Chondrocyte (in vitro differentiated cells): Measurements from ENCODE around the gene HELZ. TPM values are rescaled to one million over a fixed set of nuclear protein-coding genes. Genes with fewer than 3 reads are reported as not detected.

Source experiments
- DNase-seq: peaks from one replicate; pipeline ENCODE4 v3.0.0; 2021; ENCODE audit warnings: mixed read lengths, low spot score
- H3K27ac Mint-ChIP-seq: one replicate; pipeline ENCODE4 v1.8.0; 2021; ENCODE audit warnings: mild to moderate bottlenecking, moderate library complexity, mixed read lengths; ENCODE audit not compliant: unreplicated experiment
- H3K27me3 Mint-ChIP-seq: 2 replicates; pipeline ENCODE4 v1.8.0; 2021; ENCODE audit warnings: low read depth, mixed read lengths
- H3K36me3 Mint-ChIP-seq: 2 replicates; pipeline ENCODE4 v1.8.0; 2021; ENCODE audit warnings: low read depth, mixed read lengths
- H3K4me1 Mint-ChIP-seq: 2 replicates; pipeline ENCODE4 v1.8.0; 2021; ENCODE audit warnings: low read depth, mild to moderate bottlenecking, mixed read lengths
- H3K4me3 Mint-ChIP-seq: one replicate; pipeline ENCODE4 v1.8.0; 2021; ENCODE audit warnings: mild to moderate bottlenecking, moderate library complexity, mixed read lengths; ENCODE audit not compliant: unreplicated experiment
- H3K9me3 Mint-ChIP-seq: 2 replicates; pipeline ENCODE4 v1.8.0; 2021; ENCODE audit warnings: low read depth, mixed read lengths
- total RNA-seq: library from RNA; stranded (reverse); gene quantifications from 3 replicates; pipeline ENCODE4 v1.2.1, GENCODE V29; 2021
- TF ChIP-seq, protein P1 (sequence below): fragments of 200-600 bp; sonication (generic); IDR thresholded peaks from 2 replicates; pipeline ENCODE4 v1.5.0; 2021; ENCODE audit warnings: antibody characterized with exemption, mild to moderate bottlenecking, moderate library complexity

The HELZ gene
- total RNA-seq, 1 donor from 2014 or later: 55.8 TPM

DNA sequence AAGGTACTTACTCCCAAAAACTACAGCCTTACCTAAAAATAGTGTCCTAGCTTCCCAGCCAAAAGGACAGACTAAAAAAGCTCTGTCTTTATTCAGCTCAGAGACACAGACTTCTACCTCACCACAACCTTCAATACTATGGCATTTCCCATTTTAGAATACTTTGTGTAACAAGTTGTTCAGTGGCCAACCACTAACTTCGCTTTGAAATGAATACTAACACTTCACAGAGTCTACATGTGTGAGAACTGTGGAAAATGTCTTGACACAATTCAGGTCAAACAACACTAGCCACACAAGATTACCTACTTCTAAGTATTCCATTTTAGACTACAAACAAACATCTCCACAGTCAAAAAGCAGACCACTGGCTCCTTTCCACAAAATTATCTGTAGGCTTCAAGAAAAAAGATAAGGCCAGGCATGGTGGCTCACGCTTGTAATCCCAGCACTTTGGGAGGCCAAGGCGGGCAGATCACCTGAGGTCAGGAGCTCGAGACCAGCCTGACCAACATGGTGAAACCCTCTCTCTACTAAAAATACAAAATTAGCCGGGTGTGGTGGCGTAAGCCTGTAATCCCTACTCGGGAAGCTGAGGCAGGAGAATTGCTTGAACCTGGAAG is 3.2 kb downstream of the HELZ start:
- H3K9me3 Mint-ChIP-seq: no peaks in the 10 kb centered on the region
- DNase-seq: no peak
- no peaks in the 10 kb centered on the region for H3K27me3 Mint-ChIP-seq
- H3K4me3 Mint-ChIP-seq: no peak overlapping the region
- peaks cover 9% of the 10 kb centered on the region for H3K36me3 Mint-ChIP-seq
- TF ChIP-seq, protein P1, sequence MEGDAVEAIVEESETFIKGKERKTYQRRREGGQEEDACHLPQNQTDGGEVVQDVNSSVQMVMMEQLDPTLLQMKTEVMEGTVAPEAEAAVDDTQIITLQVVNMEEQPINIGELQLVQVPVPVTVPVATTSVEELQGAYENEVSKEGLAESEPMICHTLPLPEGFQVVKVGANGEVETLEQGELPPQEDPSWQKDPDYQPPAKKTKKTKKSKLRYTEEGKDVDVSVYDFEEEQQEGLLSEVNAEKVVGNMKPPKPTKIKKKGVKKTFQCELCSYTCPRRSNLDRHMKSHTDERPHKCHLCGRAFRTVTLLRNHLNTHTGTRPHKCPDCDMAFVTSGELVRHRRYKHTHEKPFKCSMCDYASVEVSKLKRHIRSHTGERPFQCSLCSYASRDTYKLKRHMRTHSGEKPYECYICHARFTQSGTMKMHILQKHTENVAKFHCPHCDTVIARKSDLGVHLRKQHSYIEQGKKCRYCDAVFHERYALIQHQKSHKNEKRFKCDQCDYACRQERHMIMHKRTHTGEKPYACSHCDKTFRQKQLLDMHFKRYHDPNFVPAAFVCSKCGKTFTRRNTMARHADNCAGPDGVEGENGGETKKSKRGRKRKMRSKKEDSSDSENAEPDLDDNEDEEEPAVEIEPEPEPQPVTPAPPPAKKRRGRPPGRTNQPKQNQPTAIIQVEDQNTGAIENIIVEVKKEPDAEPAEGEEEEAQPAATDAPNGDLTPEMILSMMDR: no peak
- peak overlapping the region; percentile 30 for H3K27ac Mint-ChIP-seq
- H3K4me1 Mint-ChIP-seq: peaks cover 56% of the 10 kb centered on the region

DNA sequence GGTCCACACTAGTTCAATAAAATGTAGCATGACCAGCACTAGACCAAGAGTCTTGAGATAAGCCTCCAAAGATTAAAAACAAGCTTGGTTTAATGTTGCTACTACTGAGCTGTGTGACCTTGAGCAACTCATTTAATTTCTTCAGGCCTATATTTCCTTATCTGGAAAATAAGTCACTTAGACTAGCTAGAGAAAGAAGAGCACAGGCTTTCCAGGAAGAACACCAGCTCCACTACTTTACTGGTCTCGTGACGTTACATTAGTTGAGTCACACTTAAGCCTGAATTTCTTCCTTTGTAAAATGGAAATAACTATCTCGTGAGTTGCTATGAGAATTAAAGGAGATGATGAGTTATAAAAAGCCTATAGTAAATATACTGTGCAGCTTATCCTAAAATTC is 5.4 kb downstream of the HELZ start:
- Mint-ChIP-seq H3K9me3 (no peaks in the 10 kb centered on the region), H3K4me3 (no peak overlapping the region), H3K27me3 (no peaks in the 10 kb centered on the region), H3K36me3 (peaks cover 16% of the 10 kb centered on the region), H3K27ac (no peak overlapping the region), H3K4me1 (peaks cover 51% of the 10 kb centered on the region)
- TF ChIP-seq, protein P1: no peak
- DNase-seq: no peak

DNA sequence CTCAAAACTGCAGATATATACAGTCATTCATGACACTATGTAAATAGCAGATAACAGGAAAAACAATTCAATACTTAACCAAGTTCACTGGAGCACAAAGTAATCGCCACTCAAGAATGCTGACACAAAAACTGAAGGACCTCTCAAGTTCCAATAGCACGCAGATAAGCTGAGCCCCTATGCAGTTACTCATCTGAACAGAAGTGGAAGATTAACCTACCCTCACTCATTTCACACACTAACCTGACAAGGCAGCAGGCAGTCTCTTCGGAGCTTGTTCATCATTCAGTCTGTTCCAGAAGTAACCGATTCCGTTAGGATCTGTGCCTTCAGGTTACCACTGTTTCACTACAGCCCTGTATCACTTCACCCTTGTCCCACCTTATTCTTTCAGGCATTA is 6.0 kb downstream of the HELZ start:
- H3K36me3 Mint-ChIP-seq: peaks cover 19% of the 10 kb centered on the region
- TF ChIP-seq, protein P1: no peak
- peaks cover 48% of the 10 kb centered on the region for H3K4me1 Mint-ChIP-seq
- no peaks in the 10 kb centered on the region for H3K9me3 Mint-ChIP-seq
- no peak for DNase-seq
- H3K27me3 Mint-ChIP-seq: no peaks in the 10 kb centered on the region
- H3K4me3 Mint-ChIP-seq: no peak overlapping the region
- peak overlapping the region; percentile 3 for H3K27ac Mint-ChIP-seq

DNA sequence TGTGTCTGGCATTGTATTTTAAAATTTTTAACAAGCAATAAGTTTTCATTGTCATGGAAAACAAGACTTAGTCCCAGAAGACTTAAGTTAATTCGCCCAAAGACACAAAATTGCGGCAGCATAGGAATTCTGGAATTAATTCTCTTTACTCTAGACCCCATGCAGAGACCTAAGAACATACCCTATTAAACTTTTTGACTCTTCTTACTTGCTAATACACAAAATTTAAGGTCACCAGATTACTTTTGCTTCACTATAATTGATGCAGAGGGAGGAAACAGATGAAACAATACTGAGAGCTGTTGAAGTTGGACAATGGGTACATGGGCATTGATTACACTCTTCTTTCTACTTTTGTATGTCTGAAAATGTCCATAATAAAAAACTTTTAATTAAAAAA is 12.6 kb downstream of the HELZ start:
- Mint-ChIP-seq H3K4me3 (no peak overlapping the region), H3K36me3 (peaks cover 21% of the 10 kb centered on the region), H3K27me3 (no peaks in the 10 kb centered on the region), H3K9me3 (no peaks in the 10 kb centered on the region), H3K27ac (no peak overlapping the region), H3K4me1 (peaks cover 16% of the 10 kb centered on the region)
- no peak for DNase-seq
- TF ChIP-seq, protein P1: no peak

DNA sequence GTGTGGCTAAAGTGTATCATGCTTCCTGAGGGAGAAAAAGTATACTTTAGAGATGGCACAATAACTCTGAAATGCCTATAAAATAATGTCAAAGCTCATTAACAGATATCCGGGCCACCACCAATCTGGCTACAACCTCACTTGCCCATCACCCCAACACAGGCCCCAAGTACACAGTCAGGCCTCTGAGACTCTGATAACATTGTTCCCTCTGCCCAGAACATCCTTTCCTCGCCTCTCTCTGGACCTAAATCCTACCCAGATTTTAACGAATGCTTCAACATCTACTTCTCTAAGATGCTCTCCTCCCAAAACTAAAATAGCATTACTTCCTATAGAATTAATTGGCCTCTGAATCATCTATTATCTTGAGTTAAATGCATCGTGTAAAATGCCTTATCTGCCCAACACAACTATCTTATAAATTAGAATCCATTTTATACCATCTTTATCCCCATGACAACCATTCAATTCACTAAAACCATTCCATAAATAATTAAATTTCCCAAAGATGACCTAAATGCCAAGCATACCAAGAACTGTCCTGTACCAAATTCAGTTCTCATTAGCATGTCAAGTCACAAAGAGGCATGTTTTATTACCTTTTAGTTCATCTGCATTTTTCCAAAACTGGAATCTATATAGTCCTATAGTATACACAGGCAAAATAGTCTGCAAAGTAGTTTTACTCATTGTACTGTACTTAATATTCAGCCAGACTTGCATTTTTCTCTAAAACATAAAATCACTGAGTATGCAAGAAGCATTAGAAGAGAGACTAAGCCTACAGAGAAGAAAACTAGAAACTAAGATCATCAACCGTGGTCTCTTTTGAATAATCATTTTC is 15.7 kb downstream of the HELZ start:
- Mint-ChIP-seq H3K27me3 (no peaks in the 10 kb centered on the region), H3K27ac (no peak overlapping the region), H3K4me3 (no peak overlapping the region), H3K4me1 (peaks cover 21% of the 10 kb centered on the region), H3K9me3 (no peaks in the 10 kb centered on the region), H3K36me3 (peaks cover 17% of the 10 kb centered on the region)
- TF ChIP-seq, protein P1: no peak
- DNase-seq: no peak
